Pancreas (tissue), 10 donors: ENCODE data around the gene RCN1. TPM values are rescaled to one million over a fixed set of nuclear protein-coding genes. Genes with fewer than 3 reads are reported as not detected.

Experiments used
- ATAC-seq, 4 donors: fragments of 200-7000 bp; cut with Tn5 transposase; one replicate each; pipeline versions ENCODE4 v1.8.0 to v1.9.1; 2020; ENCODE audit warnings: mild to moderate bottlenecking in 4 of 4, moderate library complexity in 4 of 4
- DNase-seq, 6 donors: peaks; one replicate each; pipeline ENCODE4 v3.0.0-alpha.2; 2020
- FAIRE-seq: peaks from 2 replicates; lab custom pipeline; 2012; peaks lifted over from hg19 to GRCh38; lab: Jason Lieb, UNC
- H3K27ac ChIP-seq, 4 donors: fragments of 200-600 bp; sonication (generic); 1 replicate in 3 of 4; 2 replicates in 1 of 4; pipeline versions ENCODE4 v1.5.0 to v1.8.0; 2020
- H3K27me3 ChIP-seq, 4 donors: fragments of 200-600 bp; one replicate each; pipeline ENCODE4 v1.8.0; 2021
- H3K36me3 ChIP-seq, 3 donors: fragments of 200-600 bp; sonication (generic) in 1 of 3; one replicate each; pipeline versions ENCODE4 v1.5.0 to v1.8.0; 2020 to 2021
- H3K4me1 ChIP-seq, 3 donors: fragments of 200-600 bp; one replicate each; pipeline ENCODE4 v1.8.0; 2021
- H3K4me3 ChIP-seq, 4 donors: fragments of 200-600 bp; sonication (generic) in 2 of 4; one replicate each; pipeline versions ENCODE4 v1.5.0 to v1.8.0; 2020 to 2021
- H3K9me3 ChIP-seq, 4 donors: fragments of 200-600 bp; one replicate each; pipeline ENCODE4 v1.8.0; 2021
- CTCF ChIP-seq, 4 donors: fragments of 200-600 bp; sonication (generic) in 3 of 4; IDR thresholded peaks; one replicate each; pipeline versions ENCODE4 v1.5.0 to v1.8.0; 2021; ENCODE audit warnings: antibody characterized with exemption in 4 of 4
- WGBS, 2 donors: extraction: QIAGEN DNeasy Blood & Tissue Kit; methylation state at CpG; one replicate each; pipeline ENCODE4 v1.1.7; 2013; 5-methylcytosine and 5-hydroxymethylcytosine counted together
- intact Hi-C, 3 donors: fragments of 100-400 bp; cut with DNase I; formaldehyde crosslinking; loops; one replicate each; pipeline versions ENCODE4 v1.11.1 to v1.14.2; 2022
- polyA plus RNA-seq, 2 donors: library from polyadenylated mRNA; stranded (reverse); fragments of 200-250 nt; gene quantifications; one replicate each; pipeline ENCODE4 v1.2.3, GENCODE V29; 2013
- total RNA-seq, 6 donors: library from RNA; stranded (reverse); fragmentation: NEBNext Ultra II Directional in 4 of 6; extraction: Animal tissue kit (Norgen Biotek cat#: 25700) in 4 of 6; gene quantifications; one replicate each; pipeline versions ENCODE4 v1.2.1 to v1.2.4, GENCODE V29; 2021 to 2023
- donor health status: healthy with polysubstance abuse.
- donor health status: DM: no; HTN: no; CAD: no; lungs with moderate emphysema.
- donor health status: DM: no; HTN: no; CAD: no.
- donor health status: control.
- donor health status: control.
- donor health status: Bipolar disorder and iron deficiency.
- donor health status: DM: yes; HTN: yes; CAD: no.
- donor health status: DM: no; HTN: no; CAD: no.
- donor health status: DM: no; HTN: no; CAD: no.
- donor health status: DM: yes; HTN: yes; CAD: no.

The RCN1 gene
- total and polyA plus RNA-seq, 8 donors: 9.6 to 39.3 (median 21.7) TPM

GRCh38 chr11:32131321-32131720, 40.4 kb downstream of the RCN1 start:
- Histone ChIP-seq H3K36me3 (no peaks in the 10 kb centered on the region), H3K4me3 (no peak overlapping the region), H3K27me3 (no peaks in the 10 kb centered on the region), H3K4me1 (no peaks in the 10 kb centered on the region), H3K27ac (no peak overlapping the region), H3K9me3 (no peaks in the 10 kb centered on the region)
- FAIRE-seq (no peak), ATAC-seq (no peak), DNase-seq (no peak)
- no peak for TF ChIP-seq CTCF (IDR thresholded peaks at IDR 0.05)
- WGBS, 2 donors: 59 to 75% methylated on average over 3 of the region's 3 CpGs
- intact Hi-C loops: no loop called here

- H3K4me3 ChIP-seq: no peak overlapping the region
- ATAC-seq (no peak), FAIRE-seq (no peak), DNase-seq (no peak)
- intact Hi-C loops: no loop called here
- no peak for TF ChIP-seq CTCF (IDR thresholded peaks at IDR 0.05)
- no peak overlapping the region for H3K27ac ChIP-seq
- no peaks in the 10 kb centered on the region for H3K36me3 ChIP-seq
- no peaks in the 10 kb centered on the region for H3K27me3 ChIP-seq
- whole genome bisulfite sequencing, 2 donors: 75 to 82% methylated on average over 3 of the region's 3 CpGs
- H3K4me1 ChIP-seq: no peaks in the 10 kb centered on the region
- H3K9me3 ChIP-seq: no peaks in the 10 kb centered on the region
Observed at GRCh38 chr11:32136657-32137056, 45.8 kb downstream of the RCN1 start.

- no peak overlapping the region for H3K27ac ChIP-seq
- FAIRE-seq: no peak
- H3K36me3 ChIP-seq: no peaks in the 10 kb centered on the region
- no peaks in the 10 kb centered on the region for H3K9me3 ChIP-seq
- DNase-seq: no peak
- TF ChIP-seq CTCF (IDR thresholded peaks at IDR 0.05): no peak
- no peak overlapping the region for H3K4me3 ChIP-seq
- intact Hi-C loops: no loop called here
- 29 to 38% methylated on average over 2 of the region's 2 CpGs for WGBS, 2 donors
- no peaks in the 10 kb centered on the region for H3K4me1 ChIP-seq
- peak in 1 of 4 donors; percentile 34 for ATAC-seq
- no peaks in the 10 kb centered on the region for H3K27me3 ChIP-seq
Observed at GRCh38 chr11:32137263-32137662, 46.4 kb downstream of the RCN1 start.

GRCh38 chr11:32137869-32138268, 47.0 kb downstream of the RCN1 start:
- intact Hi-C loops: no loop called here
- ATAC-seq (no peak), DNase-seq (no peak), FAIRE-seq (no peak)
- H3K27ac ChIP-seq: no peak overlapping the region
- WGBS, 2 donors: 91 to 96% methylated on average over 3 of the region's 3 CpGs
- H3K4me1 ChIP-seq: no peaks in the 10 kb centered on the region
- H3K27me3 ChIP-seq: no peaks in the 10 kb centered on the region
- H3K4me3 ChIP-seq: no peak overlapping the region
- no peak for TF ChIP-seq CTCF (IDR thresholded peaks at IDR 0.05)
- H3K9me3 ChIP-seq: no peaks in the 10 kb centered on the region
- no peaks in the 10 kb centered on the region for H3K36me3 ChIP-seq

- ATAC-seq: no peak
- FAIRE-seq: no peak
- Histone ChIP-seq H3K4me3 (no peak overlapping the region), H3K36me3 (no peaks in the 10 kb centered on the region), H3K4me1 (no peaks in the 10 kb centered on the region), H3K27ac (no peak overlapping the region), H3K9me3 (no peaks in the 10 kb centered on the region), H3K27me3 (no peaks in the 10 kb centered on the region)
- intact Hi-C loops: no loop called here
- DNase-seq: no peak
- TF ChIP-seq CTCF (IDR thresholded peaks at IDR 0.05): no peak
- WGBS, 2 donors: 73 to 80% methylated on average over 3 of the region's 3 CpGs
Observed at GRCh38 chr11:32138902-32139301, 48.0 kb downstream of the RCN1 start.
